Fibroblast of lung (primary cell): ENCODE measurements around the gene GDI2.

Source experiments
- EZH2 ChIP-seq: IDR thresholded peaks from 2 replicates; pipeline ENCODE4 v1.5.1; 2012; ENCODE audit warnings: low read length, control low read depth, mild to moderate bottlenecking; ENCODE audit errors: missing control alignments
- TF ChIP-seq, protein P1 (sequence below), 2 donors: IDR thresholded peaks in 1 of 2; conservative IDR thresholded peaks in 1 of 2; 1 replicate in 1 of 2; 2 replicates in 1 of 2; pipeline ENCODE4 v1.5.1; 2011 to 2012; ENCODE audit warnings: low read length in 2 of 2, control low read depth in 1 of 2, inconsistent platforms in 1 of 2, low read depth in 1 of 2, mild to moderate bottlenecking in 1 of 2

DNA sequence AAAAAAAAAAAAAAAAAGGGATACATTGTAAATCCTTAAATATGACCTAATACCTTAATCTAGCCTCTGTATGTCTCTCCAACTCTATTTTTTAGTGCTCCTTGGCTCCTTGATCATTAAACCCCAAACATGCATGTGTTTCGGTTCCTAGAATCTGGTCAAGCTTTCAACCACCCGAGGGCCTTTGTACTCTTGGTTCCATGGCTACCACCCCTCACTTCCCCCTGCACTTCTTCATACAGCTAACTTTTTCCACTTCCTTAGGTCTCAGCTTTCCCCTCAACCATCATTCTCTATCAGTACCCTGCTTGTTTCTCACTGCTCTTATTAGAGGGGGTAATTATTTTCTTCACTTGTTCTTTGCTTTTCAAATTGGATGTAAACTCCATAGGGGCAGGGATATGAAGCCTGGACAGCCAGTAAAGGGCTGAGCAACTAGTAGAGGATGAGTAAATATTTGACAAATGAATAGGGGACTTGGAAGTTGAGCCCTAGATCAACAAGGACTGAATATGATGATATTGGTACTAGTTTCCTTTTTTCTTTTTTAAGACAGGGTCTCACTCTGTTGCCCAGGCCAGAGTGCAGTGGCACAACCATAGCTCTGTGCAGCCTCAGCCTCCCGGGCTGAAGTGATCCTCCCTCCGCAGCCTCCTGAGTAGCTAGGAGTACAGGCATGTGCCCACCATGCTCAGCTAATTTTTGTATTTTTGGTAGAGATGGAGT, 4.3 kb upstream of the GDI2 start:
- TF ChIP-seq, protein P1, sequence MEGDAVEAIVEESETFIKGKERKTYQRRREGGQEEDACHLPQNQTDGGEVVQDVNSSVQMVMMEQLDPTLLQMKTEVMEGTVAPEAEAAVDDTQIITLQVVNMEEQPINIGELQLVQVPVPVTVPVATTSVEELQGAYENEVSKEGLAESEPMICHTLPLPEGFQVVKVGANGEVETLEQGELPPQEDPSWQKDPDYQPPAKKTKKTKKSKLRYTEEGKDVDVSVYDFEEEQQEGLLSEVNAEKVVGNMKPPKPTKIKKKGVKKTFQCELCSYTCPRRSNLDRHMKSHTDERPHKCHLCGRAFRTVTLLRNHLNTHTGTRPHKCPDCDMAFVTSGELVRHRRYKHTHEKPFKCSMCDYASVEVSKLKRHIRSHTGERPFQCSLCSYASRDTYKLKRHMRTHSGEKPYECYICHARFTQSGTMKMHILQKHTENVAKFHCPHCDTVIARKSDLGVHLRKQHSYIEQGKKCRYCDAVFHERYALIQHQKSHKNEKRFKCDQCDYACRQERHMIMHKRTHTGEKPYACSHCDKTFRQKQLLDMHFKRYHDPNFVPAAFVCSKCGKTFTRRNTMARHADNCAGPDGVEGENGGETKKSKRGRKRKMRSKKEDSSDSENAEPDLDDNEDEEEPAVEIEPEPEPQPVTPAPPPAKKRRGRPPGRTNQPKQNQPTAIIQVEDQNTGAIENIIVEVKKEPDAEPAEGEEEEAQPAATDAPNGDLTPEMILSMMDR (conservative IDR thresholded peaks at IDR 0.05 in 1 of 2, IDR thresholded peaks at IDR 0.05 in 1 of 2; ENCODE audit: low read depth in 1 of 2, low read length in 2 of 2), result no peak
- TF ChIP-seq EZH2, result no peak
